ENCODE results near the gene PRIMPOL. TPM values are rescaled to one million over a fixed set of nuclear protein-coding genes. Genes with fewer than 3 reads are reported as not detected.
"Not testable (repeated sequence)": the region's sequence is repeated elsewhere in the genome, so short reads cannot be mapped to it uniquely, and the experiment has no call there.

Gene PRIMPOL
- total RNA-seq, 2 donors from 2014 or later, result 4.6 to 15.0 TPM

GRCh38 chr4:184621518-184621917 is 28.0 kb upstream of the PRIMPOL start:
- intact Hi-C loops (cut with DNase I), result no loop called here
- H3K4me3 ChIP-seq, result no peak overlapping the region
- DNase-seq (no peak), ATAC-seq (no peak)
- no peaks in the 10 kb centered on the region for H3K4me1 ChIP-seq
- WGBS, 2 donors, result 44 to 59% methylated on average over 3 of the region's 3 CpGs
- H3K27me3 ChIP-seq, result no peaks in the 10 kb centered on the region
- H3K27ac ChIP-seq, result no peak overlapping the region
- no peaks in the 10 kb centered on the region for H3K9me3 ChIP-seq
- TF ChIP-seq CTCF (IDR thresholded peaks at IDR 0.05), result no peak
- TF ChIP-seq POLR2A (IDR thresholded peaks at IDR 0.05), result no peak
- no peaks in the 10 kb centered on the region for H3K36me3 ChIP-seq (replicated peaks in 1 of 2; ENCODE audit: insufficient read depth in 1 of 2, low read depth in 2 of 2)

- intact Hi-C loops (cut with DNase I); ATAC-seq; H3K36me3 ChIP-seq (replicated peaks in 1 of 2; ENCODE audit: insufficient read depth in 1 of 2, low read depth in 2 of 2); H3K27ac ChIP-seq; DNase-seq; H3K4me1 ChIP-seq; H3K9me3 ChIP-seq; H3K4me3 ChIP-seq; H3K27me3 ChIP-seq: not testable (repeated sequence)
- WGBS, 2 donors, result 96 to 98% methylated on average over 3 of the region's 3 CpGs
Measured at GRCh38 chr4:184624504-184624903, 25.0 kb upstream of the PRIMPOL start.

GRCh38 chr4:184624972-184625554 is 24.5 kb upstream of the PRIMPOL start:
- Histone ChIP-seq H3K27me3 (no peaks in the 10 kb centered on the region), H3K9me3 (no peaks in the 10 kb centered on the region), H3K4me1 (no peaks in the 10 kb centered on the region), H3K36me3 (replicated peaks in 1 of 2; ENCODE audit: insufficient read depth in 1 of 2, low read depth in 2 of 2) (peaks cover 5 to 12% of the 10 kb centered on the region in 2 donors), H3K27ac (no peak overlapping the region), H3K4me3 (no peak overlapping the region)
- TF ChIP-seq POLR2A (IDR thresholded peaks at IDR 0.05) (no peak), CTCF (IDR thresholded peaks at IDR 0.05) (no peak)
- no peak for DNase-seq
- WGBS, 2 donors, result 91 to 98% methylated on average over 6 to 7 of the region's 7 CpGs
- intact Hi-C loops (cut with DNase I), result no loop called here
- no peak for ATAC-seq

GRCh38 chr4:184625783-184626596 is 23.5 kb upstream of the PRIMPOL start:
- H3K9me3 ChIP-seq; intact Hi-C loops (cut with DNase I); ATAC-seq; DNase-seq; H3K4me1 ChIP-seq; H3K27ac ChIP-seq; H3K4me3 ChIP-seq; H3K27me3 ChIP-seq: not testable (repeated sequence)
- WGBS, 2 donors, result 83 to 89% methylated on average over 11 of the region's 11 CpGs
- H3K36me3 ChIP-seq (replicated peaks in 1 of 2; ENCODE audit: insufficient read depth in 1 of 2, low read depth in 2 of 2), result peaks cover 5 to 20% of the 10 kb centered on the region in 2 donors

- Histone ChIP-seq H3K9me3 (no peaks in the 10 kb centered on the region), H3K27me3 (no peaks in the 10 kb centered on the region), H3K27ac (no peak overlapping the region), H3K36me3 (replicated peaks in 1 of 2; ENCODE audit: insufficient read depth in 1 of 2, low read depth in 2 of 2) (peaks cover 5 to 25% of the 10 kb centered on the region in 2 donors), H3K4me1 (no peaks in the 10 kb centered on the region), H3K4me3 (no peak overlapping the region)
- WGBS, 2 donors, result 96 to 97% methylated on average over 4 of the region's 4 CpGs
- DNase-seq (no peak), ATAC-seq (no peak)
- intact Hi-C loops (cut with DNase I), result no loop called here
- TF ChIP-seq POLR2A (IDR thresholded peaks at IDR 0.05) (no peak), CTCF (IDR thresholded peaks at IDR 0.05) (no peak)
Measured at GRCh38 chr4:184628103-184628502, 21.4 kb upstream of the PRIMPOL start.
